GM21447 (cell line): ENCODE data around the gene ZMYND12.
"Not testable (repeated sequence)": the region's sequence is repeated elsewhere in the genome, so short reads cannot be mapped to it uniquely, and the experiment has no call there.

ENCODE experiments used
- ATAC-seq: cut with Tn5 transposase; IDR thresholded peaks from one replicate; pipeline ENCODE4 v1.9.1; 2021; ENCODE audit not compliant: unreplicated experiment

Gene ZMYND12

GRCh38 chr1:42456010-42456753, at the start of gene ZMYND12, which contains the start of gene PPCS:
TSS of gene ZMYND12 (minus strand) at chr1:42456022. CDS start at chr1:42455997, 25 bp downstream.
TSS of gene PPCS (plus strand) at chr1:42456543. CDS start at chr1:42456566, 23 bp downstream.
- ATAC-seq: peak; percentile 80

GRCh38 chr1:42504535-42505128, 48.8 kb upstream of the ZMYND12 start:
- no peak for ATAC-seq

- not testable (repeated sequence) for ATAC-seq
Measured at GRCh38 chr1:42502031-42502430, 46.2 kb upstream of the ZMYND12 start.

GRCh38 chr1:42490237-42490636, 34.4 kb upstream of the ZMYND12 start:
- no peak for ATAC-seq

GRCh38 chr1:42484382-42484781, 28.6 kb upstream of the ZMYND12 start:
- no peak for ATAC-seq

- no peak for ATAC-seq
Measured at GRCh38 chr1:42482635-42483153, 26.9 kb upstream of the ZMYND12 start.

- ATAC-seq: no peak
Measured at GRCh38 chr1:42480921-42481320, 25.1 kb upstream of the ZMYND12 start.

- ATAC-seq: no peak
Measured at GRCh38 chr1:42479621-42480020, 23.8 kb upstream of the ZMYND12 start.

GRCh38 chr1:42477775-42478174, 22.0 kb upstream of the ZMYND12 start:
- ATAC-seq: no peak

- ATAC-seq: not testable (repeated sequence)
Measured at GRCh38 chr1:42477354-42477753, 21.5 kb upstream of the ZMYND12 start.

GRCh38 chr1:42476605-42477004, 20.8 kb upstream of the ZMYND12 start:
- no peak for ATAC-seq

GRCh38 chr1:42469727-42470126, 13.9 kb upstream of the ZMYND12 start:
- ATAC-seq: no peak

- no peak for ATAC-seq
Measured at GRCh38 chr1:42466030-42466429, 10.2 kb upstream of the ZMYND12 start.

- no peak for ATAC-seq
Measured at GRCh38 chr1:42463921-42464320, 8.1 kb upstream of the ZMYND12 start.

GRCh38 chr1:42462828-42463763, 7.3 kb upstream of the ZMYND12 start, which contains the start of gene CCDC30:
TSS of gene CCDC30 (plus strand) at chr1:42463286. CDS start at chr1:42480552, 17,266 bp downstream.
- ATAC-seq: peak; percentile 99

GRCh38 chr1:42461196-42461595, 5.4 kb upstream of the ZMYND12 start:
- no peak for ATAC-seq

- peak; percentile 60 for ATAC-seq
Measured at GRCh38 chr1:42456754-42457089, 900 bp upstream of the ZMYND12 start.

GRCh38 chr1:42454403-42454802, 1.4 kb downstream of the ZMYND12 start:
- no peak for ATAC-seq

- no peak for ATAC-seq
Measured at GRCh38 chr1:42453386-42453785, 2.4 kb downstream of the ZMYND12 start.

GRCh38 chr1:42450061-42450460, 5.8 kb downstream of the ZMYND12 start:
- no peak for ATAC-seq

GRCh38 chr1:42449256-42449655, 6.6 kb downstream of the ZMYND12 start:
- ATAC-seq: no peak
